NCI-H2081 treated with DMSO at 0.1 percent for 48 hours (cell line): Measurements from ENCODE around the gene SEC24D.

ENCODE experiments used
- DNase-seq: peaks from one replicate; lab custom pipeline; 2025; lab: John Stamatoyannopoulos, UW

SEC24D gene

DNA sequence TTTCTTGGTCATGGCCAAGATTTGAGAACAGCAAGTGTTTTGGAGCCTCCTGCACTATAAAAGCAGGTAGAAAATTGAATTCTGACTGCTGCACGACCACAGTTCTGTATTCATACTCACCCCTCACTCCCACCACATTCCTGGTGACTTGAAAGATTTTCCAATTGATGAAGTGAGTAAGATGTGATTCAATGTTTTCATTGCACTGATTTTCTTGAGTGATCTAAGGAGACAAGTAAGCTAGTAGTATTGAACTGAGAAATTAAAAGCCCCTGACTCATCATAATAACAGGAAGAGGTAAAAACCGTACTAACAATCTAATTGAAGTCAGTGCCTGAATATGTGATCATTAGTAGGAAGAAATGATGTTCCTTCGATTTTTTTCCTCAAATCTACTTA is 6.1 kb upstream of the SEC24D start:
- no peak for DNase-seq

DNA sequence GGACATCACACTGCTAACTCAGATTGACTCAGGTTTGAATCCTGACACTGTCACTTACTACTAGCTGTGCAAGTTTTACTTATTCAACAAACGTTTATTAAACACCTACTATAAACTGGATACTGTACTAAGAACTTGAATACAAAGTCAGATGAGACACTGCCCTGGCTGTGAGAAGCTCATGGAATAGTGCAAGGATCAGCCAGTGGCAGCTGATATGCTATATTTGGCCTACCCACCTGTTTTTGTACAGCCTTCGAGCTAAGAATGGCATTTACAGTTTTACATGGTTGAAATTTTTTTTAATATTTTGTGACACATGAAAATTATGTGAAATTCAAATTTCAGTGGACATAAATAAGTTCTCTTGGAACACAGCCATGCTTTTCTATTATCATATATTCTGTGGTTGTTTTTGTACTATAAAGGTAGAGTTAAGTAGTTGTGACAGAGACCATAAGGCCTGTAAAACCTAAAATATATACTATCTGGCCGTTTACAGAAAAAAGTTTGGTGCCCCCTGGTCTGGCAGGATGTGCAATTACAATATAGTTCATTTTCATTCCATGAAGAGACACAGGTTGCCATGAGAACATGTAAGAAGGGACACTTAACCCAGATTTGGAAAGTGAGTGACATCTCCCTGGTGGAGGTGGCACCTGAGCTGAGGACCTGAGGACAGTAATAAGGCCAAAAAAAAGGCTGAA is 3.4 kb upstream of the SEC24D start:
- no peak for DNase-seq

DNA sequence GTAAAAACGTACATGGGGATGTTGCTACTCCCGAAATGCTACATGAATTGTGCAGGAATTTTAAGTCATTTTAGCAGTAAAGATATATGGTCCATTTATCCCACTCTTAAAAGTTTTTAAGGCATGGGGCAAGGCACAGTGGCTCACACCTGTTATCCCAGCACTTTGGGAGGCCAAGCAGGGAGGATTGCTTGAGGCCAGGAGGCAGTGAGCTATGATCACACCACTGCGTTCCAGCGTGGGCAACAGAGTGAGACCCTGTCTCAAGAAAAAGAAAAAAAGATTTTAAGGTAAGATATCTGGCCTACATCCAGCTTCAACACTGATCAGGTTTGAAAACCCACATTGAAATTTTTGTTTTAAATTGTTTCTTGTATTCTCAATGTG is 1.2 kb upstream of the SEC24D start:
- no peak for DNase-seq

DNA sequence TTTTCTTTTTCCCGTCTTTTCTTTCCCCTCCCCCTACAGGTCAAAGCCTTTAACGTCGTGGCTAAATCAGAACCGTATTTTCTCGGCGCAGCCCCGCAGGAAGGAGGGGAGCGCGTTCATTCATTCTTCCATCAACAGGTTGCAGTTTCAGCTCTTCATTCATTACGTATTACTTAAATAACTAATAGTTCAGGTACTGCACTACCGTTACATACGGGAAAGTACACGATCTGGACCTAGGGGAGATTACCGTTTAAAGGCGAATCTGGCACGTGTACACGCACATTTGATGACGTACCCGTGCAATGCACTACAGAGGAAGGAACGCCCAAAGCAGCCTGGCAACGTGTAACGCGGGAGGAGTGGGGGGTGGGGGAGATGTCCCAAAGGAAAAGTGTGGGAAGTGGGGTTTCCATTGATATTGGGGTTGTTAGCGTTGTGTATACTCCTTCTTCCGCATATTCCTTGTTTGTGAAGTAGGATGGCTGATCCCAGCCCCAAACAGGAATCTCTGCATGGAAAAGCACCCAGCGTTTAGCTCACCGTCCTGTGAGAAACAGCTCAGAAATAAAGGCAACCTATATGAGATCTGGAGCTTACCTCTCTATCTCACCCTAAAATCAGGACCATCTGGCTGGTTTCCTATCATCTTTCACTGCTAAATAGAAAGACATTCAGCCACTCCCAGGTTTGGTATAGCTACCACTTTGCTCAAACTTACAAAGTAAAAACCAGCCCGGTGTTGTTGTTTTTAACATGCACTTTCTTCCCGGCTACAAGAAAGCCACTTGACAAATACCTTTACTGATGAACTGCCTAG is 585 bp upstream of the SEC24D start:
- no peak for DNase-seq

DNA sequence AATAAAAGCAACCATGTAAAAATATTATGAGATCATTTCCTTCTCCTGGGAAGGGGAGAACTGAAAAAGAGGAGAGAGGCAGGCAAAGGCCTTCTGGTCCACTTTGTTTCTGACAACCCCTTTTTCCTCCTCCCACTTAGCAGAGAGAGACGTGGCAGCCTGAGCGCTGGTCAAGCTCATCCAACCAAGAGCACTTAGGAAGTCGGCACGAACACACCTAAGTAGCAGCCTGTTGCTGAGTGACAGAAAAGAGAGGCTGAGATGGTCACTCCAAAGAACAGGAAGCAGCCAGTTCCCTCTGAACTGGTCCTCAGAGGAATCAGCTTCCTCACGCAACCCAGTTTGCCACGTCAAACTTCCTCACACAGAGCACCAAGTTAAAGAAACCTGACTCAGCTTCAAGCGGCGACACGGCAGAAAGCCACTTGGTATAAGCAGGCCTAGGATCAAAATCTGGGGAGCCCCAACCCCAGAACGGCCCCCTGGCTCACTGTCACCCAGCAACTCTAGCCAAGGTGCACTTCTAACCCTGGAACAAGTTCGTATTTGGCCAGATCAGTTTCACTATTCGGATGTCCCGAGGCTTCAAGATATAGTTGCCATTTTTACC is 861 bp downstream of the SEC24D start:
- DNase-seq, result no peak

DNA sequence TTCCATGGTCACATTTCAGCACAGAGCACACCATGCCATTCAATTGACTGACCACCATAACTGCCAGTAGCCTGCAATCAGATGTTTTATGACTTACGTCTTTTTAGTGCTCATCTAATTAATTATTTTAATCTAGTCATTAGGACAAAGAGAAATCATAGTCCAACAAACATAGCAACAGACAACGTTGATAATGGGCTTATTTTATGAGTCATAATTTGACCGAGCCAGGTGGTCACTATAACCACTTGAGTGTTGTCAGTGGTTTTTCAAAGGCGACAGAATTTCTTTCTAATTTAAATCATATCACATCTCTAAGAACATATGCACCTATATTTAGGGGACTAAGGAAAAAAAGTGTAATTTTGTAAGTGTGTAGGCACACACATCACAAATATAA is 1.9 kb downstream of the SEC24D start:
- DNase-seq, result no peak

DNA sequence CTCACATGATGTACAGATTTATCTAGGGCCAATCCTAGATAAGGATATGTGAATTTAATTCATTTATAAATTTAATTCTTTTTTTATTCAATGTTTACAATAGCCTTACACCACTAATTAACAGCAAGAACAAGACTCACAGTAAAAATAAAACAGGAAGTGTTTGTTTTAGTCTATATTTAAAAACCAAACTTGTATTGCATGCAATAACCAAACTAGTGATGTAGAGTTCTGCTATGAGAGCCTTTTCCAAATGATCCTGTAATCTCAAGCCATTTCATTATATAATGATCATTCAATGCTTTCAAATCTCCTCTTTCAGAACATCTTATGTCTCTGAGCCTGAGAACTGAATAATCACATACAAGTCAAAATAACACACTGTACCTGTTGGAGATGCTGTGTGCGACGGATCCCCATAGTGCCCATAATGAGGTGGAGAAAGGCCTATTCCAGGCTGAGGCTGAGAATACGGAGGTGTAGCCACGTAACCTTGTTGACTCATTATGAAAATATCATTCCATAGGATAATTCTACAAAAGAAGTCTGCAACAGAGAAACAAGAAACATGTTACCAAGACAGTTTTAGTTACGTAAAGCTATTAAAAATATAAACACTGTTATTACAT is 2.6 kb downstream of the SEC24D start:
- DNase-seq, result no peak

DNA sequence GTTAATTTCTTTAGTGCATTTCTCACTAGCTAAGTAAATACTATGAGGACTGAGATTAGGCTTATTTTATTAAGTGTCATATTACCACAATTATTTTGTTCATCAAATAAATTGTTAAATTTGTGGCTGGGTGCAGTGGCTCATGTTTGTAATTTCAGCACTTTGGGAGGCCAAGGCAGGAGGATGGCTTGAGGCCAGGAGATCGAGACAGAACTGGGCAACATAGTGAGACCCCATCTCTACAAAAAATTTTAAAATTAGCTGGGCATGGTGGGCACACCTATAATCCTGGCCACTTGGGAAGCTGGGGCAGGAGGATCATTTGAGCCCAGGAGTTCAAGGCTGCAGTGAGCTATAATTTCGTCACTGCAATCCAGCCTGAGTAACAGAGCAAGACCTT is 6.8 kb downstream of the SEC24D start:
- no peak for DNase-seq

DNA sequence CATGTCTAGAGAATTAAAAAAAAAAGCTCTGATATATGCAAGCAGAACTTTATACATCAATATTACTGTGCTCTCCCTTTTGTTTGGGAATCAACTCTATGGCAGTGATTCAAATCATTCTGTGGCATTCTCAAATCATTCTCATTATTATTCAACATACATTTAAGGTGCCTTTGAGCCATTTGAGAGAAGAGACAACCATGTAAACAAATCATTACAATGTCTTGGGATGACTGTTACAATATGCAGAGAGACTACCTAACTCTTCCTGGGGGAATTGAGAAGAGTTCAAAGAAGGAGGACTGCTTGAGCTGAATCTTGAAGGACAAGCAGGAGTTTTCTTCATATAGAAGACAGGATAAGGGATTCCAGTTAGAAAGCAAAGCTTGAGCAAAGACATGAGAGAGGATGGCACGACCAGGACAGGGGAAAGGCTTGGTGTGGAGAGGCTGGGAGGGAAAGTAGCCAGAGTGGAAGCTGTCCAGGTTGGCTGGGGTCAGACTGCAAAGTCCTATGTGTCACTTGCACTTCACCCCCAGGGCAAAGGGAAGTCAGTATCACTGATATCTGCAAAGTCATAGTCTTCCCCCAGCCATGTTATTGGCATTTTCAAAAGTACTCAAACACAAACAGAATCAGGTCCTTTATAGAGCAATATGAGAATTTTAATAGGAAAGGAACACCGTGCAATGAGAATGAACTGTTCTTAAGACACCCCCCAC is 9.0 kb downstream of the SEC24D start:
- DNase-seq, result no peak

DNA sequence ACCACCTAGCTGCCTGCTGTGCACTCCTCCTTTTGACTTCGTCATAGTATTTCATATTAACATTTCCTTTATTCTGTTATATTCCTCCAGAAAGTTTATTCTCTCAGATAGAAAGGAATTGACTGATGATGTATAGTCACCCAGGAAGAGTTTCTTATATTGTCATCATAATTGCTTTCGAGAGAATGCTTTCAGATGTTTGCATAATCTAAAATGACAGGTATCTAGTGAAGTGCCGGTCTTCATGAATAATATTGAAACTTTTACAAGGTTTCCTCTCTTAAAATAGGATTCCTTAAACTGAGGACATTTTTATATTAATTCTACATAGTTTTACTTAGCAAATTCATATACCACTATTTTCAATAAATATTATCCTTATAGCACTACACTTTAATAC is 10.1 kb downstream of the SEC24D start:
- no peak for DNase-seq

DNA sequence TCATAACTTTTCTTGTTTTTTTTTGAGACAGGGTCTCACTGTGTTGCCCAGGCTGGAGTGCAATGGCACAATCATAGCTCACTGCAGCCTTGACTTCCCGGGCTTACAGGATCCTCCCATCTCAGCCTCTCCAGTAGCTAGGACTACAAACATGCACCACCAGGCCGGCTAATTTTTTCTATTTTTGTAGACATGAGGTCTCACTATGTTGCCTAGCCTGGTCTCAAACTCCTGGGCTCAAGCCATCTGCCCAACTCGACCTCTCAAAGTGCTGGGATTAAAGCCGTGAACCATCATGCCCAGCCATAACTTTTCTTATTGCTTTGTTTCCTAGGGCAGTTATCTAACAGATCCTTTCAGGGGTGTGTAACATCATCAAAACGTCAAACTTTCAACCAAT is 11.8 kb downstream of the SEC24D start:
- no peak for DNase-seq

DNA sequence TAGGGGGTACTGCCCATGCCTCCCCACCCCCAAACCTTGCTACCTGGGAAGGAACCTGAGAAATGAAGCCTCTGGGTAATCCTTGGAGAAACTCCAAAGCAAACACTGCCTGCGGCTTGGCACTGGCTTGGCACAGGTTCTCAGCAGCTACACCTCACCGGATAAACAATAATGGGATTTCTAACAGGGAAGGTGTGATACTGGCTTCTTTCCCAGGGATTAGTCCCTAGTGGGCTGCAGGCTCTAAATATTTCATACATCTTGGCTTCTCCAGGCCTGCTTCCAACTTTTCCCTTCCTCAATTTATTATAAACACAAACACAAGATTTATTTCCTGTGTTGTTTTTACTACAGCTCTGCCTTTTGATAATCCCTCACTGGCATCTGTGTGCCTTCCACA is 12.5 kb downstream of the SEC24D start:
- DNase-seq, result peak; percentile 53

DNA sequence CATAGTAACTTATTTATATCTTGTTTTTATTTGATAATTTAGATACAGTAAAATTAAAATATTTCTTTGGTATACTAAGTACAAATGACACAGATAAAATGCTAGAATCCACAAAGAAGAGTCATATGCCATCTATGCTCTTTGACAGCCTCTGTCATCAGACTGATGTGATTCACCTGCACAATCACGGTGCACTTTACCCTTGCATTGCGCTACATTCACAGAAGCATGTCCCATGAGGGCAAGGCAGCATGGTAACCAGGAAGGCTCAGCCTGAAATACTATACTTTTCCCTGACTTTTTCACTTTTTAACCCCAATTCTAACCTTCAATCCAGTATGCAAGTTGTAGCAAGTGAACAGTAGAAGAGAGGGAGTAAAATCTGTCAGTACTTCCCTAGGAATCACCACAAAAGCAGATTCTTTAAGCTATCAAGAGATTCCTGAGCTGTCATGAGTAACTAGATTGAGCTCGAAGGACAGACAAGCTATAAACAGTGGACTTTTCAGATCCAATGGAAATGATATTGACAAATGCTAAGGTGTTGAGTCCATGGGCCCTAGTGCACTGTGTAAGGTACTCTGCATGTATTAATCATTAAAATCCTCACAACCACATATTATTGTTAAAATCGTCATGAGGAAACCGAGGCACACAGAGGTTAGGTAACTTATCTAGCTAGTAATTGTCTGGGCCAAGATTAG is 14.2 kb downstream of the SEC24D start:
- no peak for DNase-seq

DNA sequence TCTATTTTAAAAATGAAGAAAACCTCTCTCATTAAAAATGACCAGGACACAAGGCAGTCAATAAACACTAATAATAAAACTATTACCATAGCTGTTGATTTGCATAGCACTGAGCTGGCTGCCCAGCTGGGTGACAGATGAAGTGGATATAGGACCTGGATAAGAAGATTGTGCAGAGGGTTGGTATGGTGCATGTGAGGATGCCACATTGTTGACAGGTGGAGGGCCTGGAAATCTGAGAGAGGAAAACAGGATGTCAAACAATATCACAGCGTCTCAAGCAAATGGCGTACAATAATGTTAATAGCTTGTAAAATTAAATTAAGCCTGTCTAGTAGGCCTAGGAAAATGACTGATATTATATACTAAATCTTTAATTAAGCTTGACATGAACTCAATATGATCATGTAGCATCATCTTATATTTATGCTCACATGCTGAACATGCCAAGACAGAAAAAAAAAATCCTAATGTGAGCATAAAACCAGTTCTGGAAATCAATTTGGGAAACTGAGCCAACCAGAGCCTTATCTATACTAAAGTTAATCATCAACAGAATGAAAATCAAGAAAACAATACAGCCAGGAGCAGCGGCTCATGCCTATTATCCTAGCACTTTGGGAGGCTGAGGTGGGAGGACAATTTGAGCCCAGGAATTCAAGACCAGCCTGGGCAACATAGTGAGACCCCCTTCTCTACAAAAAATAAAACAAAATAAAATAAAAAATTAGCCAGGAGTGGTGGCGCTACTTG is 18.6 kb downstream of the SEC24D start:
- no peak for DNase-seq

DNA sequence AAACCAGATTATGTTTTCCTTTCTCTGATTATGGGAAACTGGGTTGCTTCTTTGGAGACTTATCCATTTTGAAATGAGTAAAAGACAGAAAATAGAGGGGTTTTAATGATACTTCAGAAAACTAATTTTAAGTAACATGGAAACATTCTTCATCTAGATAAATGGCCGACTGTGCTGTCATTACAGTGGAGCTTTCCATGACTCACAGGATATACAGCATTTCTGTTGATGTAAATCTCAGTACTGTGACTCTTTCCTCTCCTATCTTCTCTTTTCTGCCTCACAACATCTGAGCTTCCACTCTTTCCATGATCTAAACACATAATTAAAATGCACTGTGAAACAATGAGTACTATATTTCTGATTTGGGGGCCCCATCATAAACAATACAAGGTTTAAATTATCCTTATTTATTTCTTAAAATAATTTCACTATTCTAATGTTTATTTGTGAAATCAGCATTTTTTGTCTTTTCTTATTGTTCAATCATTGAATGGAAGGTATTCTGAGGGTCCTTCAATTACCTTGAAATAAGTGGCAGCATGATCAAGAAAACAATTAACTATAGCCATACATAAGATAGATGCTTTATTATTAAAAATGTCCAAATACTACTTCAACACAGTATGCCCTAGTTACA is 19.3 kb downstream of the SEC24D start:
- DNase-seq, result no peak

DNA sequence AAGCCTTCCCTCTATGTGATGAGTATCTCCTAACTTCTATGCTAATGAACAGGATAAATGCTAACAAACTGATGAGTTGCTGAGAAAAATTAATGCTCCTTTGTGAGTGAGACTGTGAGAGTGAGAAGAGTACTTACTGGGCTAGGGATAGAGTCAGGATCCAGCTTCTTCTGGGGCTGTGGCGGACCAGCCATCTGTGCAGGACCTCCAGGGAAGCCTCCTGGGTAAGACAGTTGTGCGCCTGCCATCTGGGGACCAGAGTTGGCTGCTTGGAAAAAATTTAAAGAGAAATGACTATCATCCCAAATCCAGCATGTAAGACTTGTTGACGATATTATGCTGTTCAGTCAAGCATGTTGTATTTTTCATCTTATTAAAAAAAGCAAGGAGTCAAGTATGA is 21.0 kb downstream of the SEC24D start:
- DNase-seq, result no peak

DNA sequence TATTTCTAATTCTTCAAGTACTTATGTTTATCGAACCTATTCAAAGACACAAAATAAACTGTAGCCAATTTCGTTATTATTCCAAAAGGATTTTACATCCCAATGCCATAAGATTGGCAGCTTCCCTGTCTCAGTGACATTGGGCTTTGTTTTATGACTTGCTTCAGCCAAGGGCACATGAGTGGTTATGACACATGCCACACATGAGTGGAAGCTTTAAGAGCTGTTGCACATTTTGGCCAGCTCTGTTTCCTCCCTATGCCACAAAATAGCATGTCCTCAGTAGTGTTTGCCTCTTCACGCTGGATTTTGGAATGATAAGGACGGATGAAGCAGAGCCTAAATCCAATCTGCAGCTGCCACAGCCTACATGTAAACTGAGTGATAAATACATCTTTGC is 21.9 kb downstream of the SEC24D start:
- no peak for DNase-seq

DNA sequence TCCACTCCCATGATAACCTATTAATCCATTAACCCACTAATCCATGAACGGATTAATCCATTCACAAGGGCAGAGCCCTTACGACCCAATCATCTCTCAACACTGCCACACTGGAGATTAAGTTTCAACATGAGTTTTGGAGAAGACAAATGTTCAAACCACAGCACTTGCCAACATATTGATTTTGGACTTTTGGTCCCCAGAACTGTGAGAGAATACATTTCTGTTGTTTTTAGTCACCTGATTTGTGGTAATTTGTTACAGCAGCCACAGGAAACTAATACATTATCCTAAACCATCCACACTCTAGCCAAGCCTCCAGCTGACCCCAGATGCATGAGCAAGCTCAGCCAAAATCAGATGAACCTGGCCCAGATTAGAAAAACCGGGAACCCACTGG is 22.4 kb downstream of the SEC24D start:
- no peak for DNase-seq

DNA sequence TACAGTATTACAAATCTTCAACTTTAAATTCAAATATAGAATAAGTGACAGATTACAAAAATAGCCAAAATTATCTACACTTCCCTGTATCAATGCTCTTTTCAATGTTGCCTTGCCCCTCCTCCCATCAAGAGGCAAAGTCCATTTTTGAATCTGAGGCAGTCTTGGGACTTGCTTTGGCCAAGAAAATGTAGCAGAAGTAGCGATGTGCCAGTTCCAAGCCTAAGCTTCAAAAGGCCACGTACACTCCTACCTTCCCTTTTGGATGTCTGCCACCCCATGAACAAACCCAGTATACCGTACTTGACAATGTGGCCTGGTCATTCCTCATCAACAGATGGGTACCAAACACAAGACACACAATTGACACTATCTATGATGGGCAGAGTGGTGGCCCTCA is 24.1 kb downstream of the SEC24D start:
- no peak for DNase-seq
